Measurements from ENCODE around the gene MBD3L2. TPM values are rescaled to one million over a fixed set of nuclear protein-coding genes. Genes with fewer than 3 reads are reported as not detected.

MBD3L2 gene
- total RNA-seq (2022; extraction: Qiagen RNA extraction; ENCODE audit: low read depth) = not detected in 5 replicates

DNA sequence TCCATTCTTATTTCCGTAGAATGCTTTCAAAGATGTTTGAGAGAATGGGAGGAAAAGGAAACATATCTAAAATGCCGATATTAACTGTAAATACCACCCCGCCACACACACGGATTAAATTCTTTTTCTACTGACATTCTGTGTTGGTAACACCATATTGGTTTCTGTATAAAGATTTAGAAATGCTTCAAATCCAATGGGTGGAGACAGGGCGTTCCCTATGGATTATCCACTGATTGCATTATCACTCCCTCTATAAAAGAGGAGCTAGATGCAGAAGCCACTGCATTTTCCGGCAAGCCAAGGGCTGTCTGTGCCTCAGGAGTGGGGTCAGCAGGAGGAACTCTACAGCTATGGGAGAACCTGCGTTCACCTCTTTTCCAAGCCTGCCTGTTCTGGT, at the start of gene MBD3L2:
Gene MBD3L2 (plus strand): TSS at position 301 of the 400 bp plus-strand sequence. CDS start 53 bp downstream, at position 354.

DNA sequence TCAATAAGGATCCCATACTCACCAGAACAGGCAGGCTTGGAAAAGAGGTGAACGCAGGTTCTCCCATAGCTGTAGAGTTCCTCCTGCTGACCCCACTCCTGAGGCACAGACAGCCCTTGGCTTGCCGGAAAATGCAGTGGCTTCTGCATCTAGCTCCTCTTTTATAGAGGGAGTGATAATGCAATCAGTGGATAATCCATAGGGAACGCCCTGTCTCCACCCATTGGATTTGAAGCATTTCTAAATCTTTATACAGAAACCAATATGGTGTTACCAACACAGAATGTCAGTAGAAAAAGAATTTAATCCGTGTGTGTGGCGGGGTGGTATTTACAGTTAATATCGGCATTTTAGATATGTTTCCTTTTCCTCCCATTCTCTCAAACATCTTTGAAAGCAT, 27.8 kb upstream of the MBD3L2 start, which contains the start of gene MBD3L2B:
Gene MBD3L2B (minus strand): TSS at position 101 of the 400 bp plus-strand sequence. CDS start 34 bp downstream, at position 67.

DNA sequence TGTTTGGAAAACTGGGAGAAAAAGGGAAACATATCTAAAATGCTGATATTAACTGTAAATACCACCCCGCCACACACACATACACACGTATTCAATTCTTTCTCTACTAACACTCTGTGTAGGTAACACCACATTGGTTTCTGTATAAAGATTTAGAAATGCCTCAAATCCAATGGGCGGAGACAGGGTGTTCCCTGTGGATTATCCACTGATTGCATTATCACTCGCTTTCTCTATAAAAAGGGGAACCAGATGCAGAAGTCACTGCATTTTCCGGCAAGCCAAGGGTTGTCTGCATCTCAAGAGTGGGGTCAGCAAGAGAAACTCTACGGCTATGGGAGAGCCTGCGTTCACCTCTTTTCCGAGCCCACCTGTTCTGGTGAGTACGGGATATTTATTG, 18.8 kb upstream of the MBD3L2 start, which contains the start of gene MBD3L5:
Gene MBD3L5 (plus strand): TSS at position 301 of the 400 bp plus-strand sequence. CDS start 34 bp downstream, at position 335.

DNA sequence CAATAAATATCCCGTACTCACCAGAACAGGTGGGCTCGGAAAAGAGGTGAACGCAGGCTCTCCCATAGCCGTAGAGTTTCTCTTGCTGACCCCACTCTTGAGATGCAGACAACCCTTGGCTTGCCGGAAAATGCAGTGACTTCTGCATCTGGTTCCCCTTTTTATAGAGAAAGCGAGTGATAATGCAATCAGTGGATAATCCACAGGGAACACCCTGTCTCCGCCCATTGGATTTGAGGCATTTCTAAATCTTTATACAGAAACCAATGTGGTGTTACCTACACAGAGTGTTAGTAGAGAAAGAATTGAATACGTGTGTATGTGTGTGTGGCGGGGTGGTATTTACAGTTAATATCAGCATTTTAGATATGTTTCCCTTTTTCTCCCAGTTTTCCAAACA, 9.0 kb upstream of the MBD3L2 start, which contains the start of gene MBD3L4:
Gene MBD3L4 (minus strand): TSS at position 101 of the 400 bp plus-strand sequence. CDS start 35 bp downstream, at position 66.

DNA sequence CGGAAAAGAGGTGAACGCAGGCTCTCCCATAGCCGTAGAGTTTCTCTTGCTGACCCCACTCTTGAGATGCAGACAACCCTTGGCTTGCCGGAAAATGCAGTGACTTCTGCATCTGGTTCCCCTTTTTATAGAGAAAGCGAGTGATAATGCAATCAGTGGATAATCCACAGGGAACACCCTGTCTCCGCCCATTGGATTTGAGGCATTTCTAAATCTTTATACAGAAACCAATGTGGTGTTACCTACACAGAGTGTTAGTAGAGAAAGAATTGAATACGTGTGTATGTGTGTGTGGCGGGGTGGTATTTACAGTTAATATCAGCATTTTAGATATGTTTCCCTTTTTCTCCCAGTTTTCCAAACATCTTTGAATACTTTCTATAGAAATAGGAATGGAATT, 9.5 kb downstream of the MBD3L2 start, which contains the start of gene MBD3L3:
Gene MBD3L3 (minus strand): TSS at position 101 of the 400 bp plus-strand sequence. CDS start 71 bp downstream, at position 30.

DNA sequence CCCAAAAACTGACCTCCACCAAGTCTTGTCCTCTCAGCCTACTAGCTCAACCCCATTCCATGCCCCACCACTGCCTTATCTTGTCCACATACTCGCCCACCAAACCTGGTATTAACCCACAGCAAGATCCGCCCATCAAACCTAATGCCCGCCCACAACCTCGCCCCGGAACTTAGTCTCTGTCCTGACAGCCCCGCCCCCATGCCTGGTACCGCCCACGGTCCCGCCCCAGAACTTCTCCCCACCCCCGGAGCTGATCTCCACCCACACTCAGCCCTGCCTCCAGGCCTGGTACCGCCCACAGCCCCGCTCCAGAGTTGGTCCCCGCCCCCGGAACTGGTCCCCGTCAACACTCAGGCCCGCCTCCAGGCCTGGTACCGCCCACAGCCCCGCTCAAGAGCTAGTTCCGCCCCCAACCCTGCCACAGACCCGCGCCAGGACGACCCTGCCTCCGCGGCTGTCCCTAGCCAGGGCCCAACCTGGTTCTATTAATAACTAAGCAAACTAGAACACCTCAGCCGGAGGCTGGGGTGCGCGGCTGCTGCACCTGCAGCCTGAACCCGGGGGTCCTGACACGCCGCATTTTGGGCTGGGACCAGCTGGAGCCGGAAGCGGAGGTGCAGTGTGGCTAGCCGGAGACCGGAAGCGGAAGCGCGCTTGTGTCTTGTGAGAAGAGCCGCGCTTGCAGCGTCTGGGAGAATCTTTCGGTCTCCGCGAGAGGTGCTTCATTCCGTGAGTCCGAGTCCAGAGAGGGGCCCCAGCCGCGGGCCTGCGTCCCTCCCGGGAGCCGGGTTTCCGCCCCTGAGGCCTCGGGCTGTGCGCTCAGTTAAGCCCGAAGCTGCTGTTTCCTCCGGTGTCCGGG, 20.2 kb downstream of the MBD3L2 start, which contains the start of gene ZNF557:
Gene ZNF557 (plus strand): TSS at position 662 of the 862 bp plus-strand sequence. CDS start 5,372 bp downstream, outside the sequence.

Other genes with a start within 250 kb of the MBD3L2 start
- gene ADGRE1, start 161.7 kb upstream of the MBD3L2 start, total RNA-seq (2022; extraction: Qiagen RNA extraction; ENCODE audit: low read depth) = 5.0 to 6.0 TPM (median 5.4 TPM) in 5 replicates
- not detected in 5 replicates for gene MBD3L2B, start 27.9 kb upstream of the MBD3L2 start, total RNA-seq (2022; extraction: Qiagen RNA extraction; ENCODE audit: low read depth)
- gene MBD3L5, start 18.7 kb upstream of the MBD3L2 start, total RNA-seq (2022; extraction: Qiagen RNA extraction; ENCODE audit: low read depth) = not detected in 5 replicates
- not detected in 5 replicates for gene MBD3L4, start 9.1 kb upstream of the MBD3L2 start, total RNA-seq (2022; extraction: Qiagen RNA extraction; ENCODE audit: low read depth)
- not detected in 5 replicates for gene MBD3L3, start 9.4 kb downstream of the MBD3L2 start, total RNA-seq (2022; extraction: Qiagen RNA extraction; ENCODE audit: low read depth)
- gene ZNF557, start 20.4 kb downstream of the MBD3L2 start, total RNA-seq (2022; extraction: Qiagen RNA extraction; ENCODE audit: low read depth) = 2.2 to 3.3 TPM (median 3.0 TPM) in 5 replicates
- 1.6 to 4.1 TPM (median 2.7 TPM) in 5 replicates for gene INSR, start 245.1 kb downstream of the MBD3L2 start, total RNA-seq (2022; extraction: Qiagen RNA extraction; ENCODE audit: low read depth)

Measured in A549 treated with ZK216348 at 1 μM for 4 hours (cell line).